ENCODE results near the gene PIGM.
"Not testable (repeated sequence)": the region's sequence is repeated elsewhere in the genome, so short reads cannot be mapped to it uniquely, and the experiment has no call there.

Gene PIGM

GRCh38 chr1:160061369-160062229 is 29.8 kb upstream of the PIGM start:
- DNase-seq (ENCODE audit: low spot score), result no peak

GRCh38 chr1:160058087-160058486 is 26.3 kb upstream of the PIGM start:
- peak; percentile 49 for DNase-seq (ENCODE audit: low spot score)

DNA sequence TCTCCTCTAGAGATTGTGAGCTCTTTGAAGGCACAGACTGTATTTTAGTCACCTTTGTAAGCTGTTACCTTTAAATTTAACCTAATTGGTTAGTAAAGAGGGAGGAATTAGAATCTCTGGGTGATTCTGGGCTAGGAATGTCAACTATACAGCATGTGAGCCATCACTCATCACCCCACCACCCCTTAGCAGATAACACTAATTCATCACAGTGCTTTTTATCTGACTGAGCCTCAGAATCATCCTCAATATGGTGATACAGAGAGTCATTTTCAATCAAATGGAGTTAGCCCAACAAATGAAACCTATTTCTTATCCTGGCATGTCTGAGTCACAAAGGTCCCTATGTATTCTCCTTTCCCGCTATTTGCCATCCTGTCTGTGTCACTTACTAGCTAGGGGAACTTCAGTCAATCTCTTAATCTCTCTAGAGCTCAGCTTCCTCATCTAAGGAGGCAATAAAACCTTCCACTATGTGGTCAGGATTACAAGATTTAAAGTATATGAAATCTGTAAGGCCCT is 24.9 kb upstream of the PIGM start:
- DNase-seq (ENCODE audit: low spot score), result no peak

DNA sequence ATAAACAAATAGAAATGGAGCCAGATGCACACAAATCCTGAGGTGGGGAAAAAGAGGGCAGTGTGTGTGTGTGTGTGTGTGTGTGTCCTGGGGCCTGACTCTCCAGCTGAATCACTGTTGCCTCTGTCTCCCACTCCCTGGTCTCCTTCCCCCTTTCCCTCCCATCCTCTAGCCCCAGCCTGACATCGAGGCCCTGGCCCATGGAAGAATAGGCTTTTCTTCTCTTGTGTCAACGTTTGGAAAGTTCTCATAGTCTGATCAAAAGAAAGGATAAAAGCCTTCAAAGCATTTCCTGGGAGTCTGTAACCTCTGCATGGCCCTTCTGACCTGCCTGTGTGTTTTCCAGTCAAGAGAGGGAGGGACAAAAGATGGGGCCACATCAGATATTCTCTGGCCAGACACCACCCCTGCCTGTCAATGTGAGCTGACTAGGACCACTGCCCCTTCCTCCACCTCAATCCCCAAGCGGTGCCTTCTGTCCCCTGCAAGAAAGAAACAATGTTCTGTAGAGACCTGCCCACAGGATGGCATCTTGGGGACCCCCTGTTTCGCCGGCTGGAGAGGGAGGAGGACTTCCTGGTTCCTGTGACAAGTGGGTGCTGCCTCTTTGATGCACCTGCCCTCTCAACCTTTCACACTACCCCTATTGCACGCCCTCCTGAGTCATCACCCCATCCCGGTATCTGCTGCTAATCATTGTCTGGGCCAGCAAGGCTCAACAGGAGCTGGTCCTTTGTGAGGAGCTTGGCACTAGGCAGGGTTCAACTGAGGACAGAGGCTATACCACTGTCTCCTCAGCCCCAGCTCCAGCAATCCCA is 22.0 kb upstream of the PIGM start:
- DNase-seq (ENCODE audit: low spot score), result no peak

GRCh38 chr1:160052936-160053335 is 21.1 kb upstream of the PIGM start:
- DNase-seq (ENCODE audit: low spot score), result no peak

DNA sequence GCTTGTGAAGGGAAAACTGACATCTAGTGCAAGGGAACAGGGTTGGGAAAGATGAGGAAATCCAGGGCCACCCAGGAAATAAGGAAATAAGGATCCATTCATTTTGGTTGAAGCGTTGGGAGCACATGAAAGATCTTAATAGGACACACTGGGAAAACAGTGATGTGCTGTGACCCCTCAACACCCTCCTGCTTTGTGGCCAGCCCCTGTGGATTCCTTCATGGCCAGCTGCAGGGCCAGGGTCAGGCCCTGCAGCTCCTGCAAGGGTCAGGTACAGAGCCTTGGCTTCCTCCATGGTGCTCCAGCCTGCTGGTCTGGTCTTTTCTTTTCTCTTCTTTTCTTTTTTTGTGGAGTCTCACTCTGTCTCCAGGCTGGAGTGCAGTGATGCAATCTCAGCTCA is 18.8 kb upstream of the PIGM start:
- no peak for DNase-seq (ENCODE audit: low spot score)

DNA sequence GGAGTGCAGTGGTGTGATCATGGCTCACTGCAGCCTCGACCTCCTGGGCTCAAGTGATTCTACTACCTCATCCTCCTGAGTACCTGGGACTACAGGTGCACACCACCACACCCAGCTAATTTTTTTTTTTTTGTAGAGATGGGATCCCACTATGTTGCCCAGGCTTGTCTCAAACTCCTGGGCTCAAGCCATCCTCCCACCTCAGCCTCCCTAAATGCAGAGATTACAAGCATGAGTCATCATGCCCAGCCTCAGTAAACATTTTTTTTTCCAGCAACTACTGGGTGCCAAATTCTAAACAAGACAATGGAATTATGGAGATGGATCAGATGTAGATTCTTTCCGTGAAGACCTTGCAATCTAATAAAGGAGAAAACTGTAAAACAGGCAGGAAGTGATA is 18.4 kb upstream of the PIGM start:
- DNase-seq (ENCODE audit: low spot score), result not testable (repeated sequence)

GRCh38 chr1:160049101-160049500 is 17.3 kb upstream of the PIGM start:
- DNase-seq (ENCODE audit: low spot score), result no peak

DNA sequence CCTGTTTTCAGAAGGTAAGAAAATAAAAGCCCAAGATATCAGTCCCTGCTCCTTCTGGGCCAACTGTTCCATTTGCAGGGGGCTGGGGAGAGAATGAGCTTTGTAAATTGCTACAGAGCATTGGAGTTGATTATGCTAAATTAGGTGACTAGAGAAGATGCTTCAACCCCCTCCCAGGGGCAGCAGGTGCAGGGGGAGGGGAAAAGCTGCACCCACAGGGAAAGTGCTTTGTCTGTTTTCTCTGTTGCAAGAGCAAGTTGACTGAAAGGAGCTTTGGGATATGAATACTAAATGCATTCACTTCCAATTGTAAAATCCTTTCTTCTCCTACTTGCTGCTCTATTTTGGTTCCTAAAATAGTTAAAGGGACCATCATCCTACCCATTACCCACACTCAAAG is 16.5 kb upstream of the PIGM start:
- no peak for DNase-seq (ENCODE audit: low spot score)

- DNase-seq (ENCODE audit: low spot score), result no peak
Observed at GRCh38 chr1:160047111-160047991, 15.6 kb upstream of the PIGM start.

DNA sequence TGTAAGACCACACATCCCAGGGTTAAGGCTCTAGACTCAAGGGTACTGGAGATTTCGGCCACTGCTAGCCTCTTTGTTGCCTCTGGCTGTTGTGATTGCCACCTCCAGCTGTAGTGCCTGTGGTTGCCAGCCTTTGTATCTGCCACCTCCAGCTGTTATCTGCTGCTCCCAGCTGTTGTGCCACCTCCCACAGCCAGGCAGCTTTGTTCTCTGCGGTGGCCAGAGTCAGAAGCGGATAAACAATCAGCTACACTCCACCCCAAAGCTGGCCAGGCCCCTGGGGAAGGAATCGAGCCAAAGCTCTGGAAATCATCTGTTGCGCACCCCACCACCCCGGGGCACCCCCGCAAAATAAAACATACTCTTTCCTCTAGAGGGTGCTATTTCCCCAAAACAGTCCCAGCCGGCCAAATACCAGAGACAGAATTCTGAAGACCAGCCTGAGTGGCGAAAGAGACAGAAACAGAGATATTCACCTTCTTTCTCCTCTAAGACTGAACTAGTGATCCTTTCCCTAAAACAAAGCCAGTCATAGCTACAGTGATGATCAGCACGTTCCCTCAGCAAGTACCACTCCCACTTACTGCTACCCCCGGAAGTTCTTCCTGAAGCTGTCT is 14.8 kb upstream of the PIGM start:
- peak; percentile 85 for DNase-seq (ENCODE audit: low spot score)

DNA sequence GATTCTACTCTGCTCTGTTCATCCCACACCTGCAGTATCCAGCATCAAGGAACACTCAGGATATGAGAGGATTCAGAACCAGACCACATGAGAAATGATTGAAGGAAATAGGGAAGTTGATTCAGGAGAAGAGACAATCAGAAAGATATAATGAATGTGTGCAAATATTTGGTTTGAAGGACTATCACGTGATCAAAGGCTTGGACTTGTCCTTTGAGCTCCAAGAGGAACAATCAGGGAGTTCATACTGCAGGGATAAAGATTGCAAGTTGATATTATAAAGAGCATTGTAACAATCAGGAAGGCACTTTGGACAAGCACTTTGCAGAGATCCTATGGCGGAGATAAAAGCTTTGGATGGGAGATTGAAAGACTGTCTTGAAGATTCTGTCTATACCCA is 13.9 kb upstream of the PIGM start:
- DNase-seq (ENCODE audit: low spot score), result no peak

DNA sequence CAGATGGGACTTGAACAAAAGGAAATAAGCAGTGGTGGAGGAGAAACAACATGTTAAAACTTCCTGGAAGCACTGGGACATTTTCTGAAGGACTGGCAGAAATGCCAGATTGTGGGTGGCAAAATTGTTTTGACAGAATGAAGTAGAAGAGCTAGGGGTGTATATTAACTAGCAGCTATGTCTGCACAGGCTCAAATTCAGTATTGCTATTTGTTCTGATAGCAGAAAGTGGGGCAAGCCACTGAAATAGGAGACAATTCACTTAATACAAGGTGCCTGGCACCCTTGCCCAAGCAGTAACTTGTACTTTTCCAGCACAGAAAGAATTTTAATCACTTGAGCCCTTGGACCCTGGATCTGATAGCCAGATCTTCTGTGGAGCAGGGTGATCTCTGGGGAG is 11.8 kb upstream of the PIGM start:
- DNase-seq (ENCODE audit: low spot score), result no peak

- no peak for DNase-seq (ENCODE audit: low spot score)
Observed at GRCh38 chr1:160040476-160040875, 8.7 kb upstream of the PIGM start.

DNA sequence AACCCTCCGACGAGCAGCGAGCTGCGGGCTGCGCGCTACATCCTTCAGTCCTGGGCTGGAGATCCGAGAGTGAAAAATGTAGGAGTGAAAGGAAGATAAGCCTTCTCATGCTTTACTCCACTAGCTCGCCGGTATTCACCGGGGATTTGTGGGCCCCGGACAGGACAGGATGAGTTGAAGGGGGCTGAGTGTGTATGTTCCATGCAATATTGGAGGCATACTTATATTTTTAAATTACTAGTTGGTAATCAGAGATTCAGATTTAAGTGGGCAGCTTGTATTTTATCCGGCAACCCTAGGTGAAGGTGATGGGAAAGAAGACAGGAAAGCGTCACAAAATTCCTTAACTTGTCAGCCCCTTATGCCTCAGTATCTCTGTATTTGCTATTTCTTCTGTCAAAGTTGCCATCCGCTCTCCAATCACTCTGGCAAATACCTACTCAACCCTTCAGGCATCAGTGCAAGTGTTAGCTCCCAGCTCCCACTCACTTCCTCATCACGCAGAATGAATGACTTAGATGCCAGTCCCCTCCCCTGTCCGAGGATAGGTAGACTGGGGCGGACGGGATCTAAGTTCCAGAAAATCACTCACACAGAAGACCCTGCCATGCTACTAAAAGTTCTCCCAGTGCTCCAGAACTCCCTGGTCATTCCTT is 503 bp upstream of the PIGM start:
- peak; percentile 33 for DNase-seq (ENCODE audit: low spot score)

DNA sequence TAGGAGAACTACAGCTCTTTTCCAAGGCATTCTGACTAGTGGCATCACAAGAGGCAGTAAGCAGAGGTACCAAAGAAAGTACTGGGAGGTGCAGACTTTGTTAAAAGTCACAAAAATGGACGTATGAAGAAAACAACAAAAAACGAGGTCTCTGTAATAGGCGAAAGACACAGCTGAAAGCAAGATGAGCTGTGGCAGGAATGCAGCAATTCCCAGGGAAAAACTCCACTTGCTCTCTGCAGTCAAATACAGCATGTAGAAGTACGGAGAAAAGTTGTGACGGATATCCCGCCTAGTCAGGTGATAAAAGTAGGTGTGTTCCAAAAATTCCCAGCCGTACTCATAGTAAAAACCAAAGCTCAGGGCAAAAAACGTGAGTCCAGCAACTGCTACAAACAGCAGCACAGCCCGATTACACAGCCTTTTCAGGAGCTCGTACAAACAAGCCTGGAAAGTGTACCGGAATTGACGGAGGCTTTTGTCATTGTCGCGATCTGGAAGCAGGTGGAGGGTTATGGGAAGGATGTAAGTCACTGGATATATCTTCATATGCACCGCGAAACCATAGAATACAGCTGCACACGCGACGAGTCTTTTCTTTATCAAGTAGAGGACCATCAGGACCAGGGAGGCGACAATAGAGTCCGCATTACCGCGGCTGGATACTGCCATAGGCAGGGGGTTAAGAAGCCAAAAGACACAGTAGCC is 979 bp downstream of the PIGM start:
- DNase-seq (ENCODE audit: low spot score), result peak; percentile 22

GRCh38 chr1:160028426-160028825 is 3.4 kb downstream of the PIGM start:
- DNase-seq (ENCODE audit: low spot score), result no peak

GRCh38 chr1:160025314-160025713 is 6.5 kb downstream of the PIGM start:
- no peak for DNase-seq (ENCODE audit: low spot score)

GRCh38 chr1:160024195-160024905 is 7.4 kb downstream of the PIGM start:
- no peak for DNase-seq (ENCODE audit: low spot score)

Measured in AG20443 (cell line).